Stimulated activated CD4-positive, alpha-beta T cell treated with anti-CD3 and anti-CD28 coated beads, Interleukin-4, amount 100 ng/mL, for 24 hours (primary cell): Measurements from ENCODE around the gene CGREF1.
A peak's percentile ranks its signal among the peaks of the same experiment; 100 is the strongest.

Source experiments
- DNase-seq: peaks from one replicate; pipeline ENCODE4 v3.0.0-alpha.2; 2020

CGREF1 gene

DNA sequence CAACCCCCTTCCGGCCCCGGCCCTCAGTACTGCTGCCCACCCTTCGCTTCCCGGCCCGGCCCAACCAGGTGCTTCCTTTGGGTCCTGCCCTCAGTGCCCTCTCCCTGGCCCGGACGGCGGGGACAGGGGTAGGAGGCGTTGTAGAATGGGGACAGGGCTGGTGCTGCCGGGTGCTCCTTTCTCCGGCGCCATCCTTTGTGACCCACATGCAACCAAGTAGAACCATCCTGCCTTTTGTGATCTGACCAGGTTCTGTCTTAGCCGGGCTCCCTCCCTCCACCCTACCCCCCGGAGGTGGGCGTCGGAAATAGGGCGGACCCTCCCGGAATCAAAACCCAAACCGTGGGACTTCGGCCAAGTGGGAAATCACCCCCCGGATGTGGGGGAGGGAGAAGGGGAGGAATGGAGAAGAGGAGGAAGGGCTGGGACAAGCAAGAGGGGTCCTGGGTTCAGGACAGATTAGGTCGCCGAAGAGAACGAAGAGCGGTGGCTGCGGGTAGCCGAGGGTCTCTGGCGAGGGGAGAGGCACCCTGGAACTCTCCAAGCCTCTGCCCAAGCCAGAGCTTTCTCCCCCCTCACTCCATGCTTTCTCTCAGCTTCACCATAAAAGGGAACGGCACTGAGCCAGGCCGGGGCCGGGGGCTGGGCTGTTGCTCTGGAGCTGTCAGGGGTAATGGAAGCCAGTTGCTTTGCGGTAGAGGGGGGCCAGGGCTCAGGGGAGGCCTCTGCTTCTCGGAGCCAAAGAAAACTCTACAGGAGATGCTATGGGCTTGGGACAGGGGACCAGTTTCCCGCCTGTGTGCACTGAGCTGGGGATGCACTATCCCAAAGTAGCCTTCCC is 46.7 kb downstream of the CGREF1 start:
- DNase-seq = peak; percentile 36

DNA sequence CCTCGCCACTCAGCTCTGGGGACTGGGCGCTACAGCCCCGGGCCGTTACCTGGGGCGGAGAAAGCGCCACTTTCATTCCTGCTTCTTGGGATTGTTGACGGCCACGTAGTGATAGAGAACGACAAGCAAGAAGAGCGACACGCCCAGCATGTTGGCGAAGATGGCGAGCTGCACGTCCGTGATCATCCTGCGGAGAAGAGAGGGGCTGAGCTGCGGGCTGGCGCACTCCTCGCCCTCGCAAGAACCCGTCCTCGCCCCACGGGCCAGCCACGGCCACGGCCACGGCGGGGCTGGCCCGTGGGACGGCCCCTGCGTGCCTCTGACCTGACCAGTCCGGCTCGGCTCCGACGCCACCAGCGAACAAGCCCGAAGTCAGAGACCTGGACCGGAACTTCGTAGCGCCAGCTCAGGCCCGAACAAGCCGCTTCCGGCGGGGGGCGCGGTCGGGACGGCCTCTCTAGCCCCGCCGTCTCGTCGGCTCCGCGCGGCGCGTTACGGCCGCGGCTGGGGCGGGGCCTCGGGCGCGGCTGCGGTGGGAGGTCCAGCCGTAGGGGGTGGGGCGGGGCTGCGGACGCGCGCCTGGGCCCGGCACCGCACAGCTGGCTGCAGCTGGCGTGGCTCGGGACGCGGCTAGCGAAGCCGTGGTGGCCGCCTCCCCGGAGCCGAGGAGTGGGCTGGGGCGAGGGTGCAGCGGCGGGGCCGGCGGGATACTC is 47.5 kb downstream of the CGREF1 start, which contains the start of gene OST4:
TSS of gene OST4 (minus strand) at position 378 of the 713 bp plus-strand sequence.
- DNase-seq = peak; percentile 90

DNA sequence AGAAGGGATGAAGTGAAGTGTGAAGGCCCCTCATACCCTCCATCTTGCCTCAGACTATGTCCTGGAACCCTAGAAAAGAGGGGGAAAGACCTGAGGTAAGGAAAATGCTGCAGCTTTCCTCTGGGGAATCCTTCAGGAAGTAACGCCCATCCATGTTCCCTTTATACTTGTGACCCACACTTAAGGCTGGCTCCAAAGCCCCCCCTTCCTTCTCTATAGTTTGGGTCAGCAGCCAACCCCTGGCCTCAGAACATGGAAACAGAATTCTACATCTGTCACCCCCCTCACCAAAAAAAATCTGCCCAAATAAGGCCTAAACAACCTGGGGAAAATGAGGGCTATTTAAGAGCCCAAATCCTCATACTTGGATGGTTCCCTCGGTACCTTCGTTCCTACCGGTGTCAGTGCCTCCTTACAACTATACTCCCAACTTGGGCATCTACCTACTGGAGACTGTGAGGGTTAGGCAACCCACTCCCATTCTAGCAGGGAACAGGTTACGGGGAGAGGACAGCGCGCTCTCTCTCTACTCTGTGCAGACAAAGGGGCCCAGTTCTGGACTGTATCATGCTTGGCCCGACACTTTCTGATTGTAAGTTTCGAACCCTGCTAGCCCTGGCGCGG is 48.2 kb downstream of the CGREF1 start:
- DNase-seq = no peak

DNA sequence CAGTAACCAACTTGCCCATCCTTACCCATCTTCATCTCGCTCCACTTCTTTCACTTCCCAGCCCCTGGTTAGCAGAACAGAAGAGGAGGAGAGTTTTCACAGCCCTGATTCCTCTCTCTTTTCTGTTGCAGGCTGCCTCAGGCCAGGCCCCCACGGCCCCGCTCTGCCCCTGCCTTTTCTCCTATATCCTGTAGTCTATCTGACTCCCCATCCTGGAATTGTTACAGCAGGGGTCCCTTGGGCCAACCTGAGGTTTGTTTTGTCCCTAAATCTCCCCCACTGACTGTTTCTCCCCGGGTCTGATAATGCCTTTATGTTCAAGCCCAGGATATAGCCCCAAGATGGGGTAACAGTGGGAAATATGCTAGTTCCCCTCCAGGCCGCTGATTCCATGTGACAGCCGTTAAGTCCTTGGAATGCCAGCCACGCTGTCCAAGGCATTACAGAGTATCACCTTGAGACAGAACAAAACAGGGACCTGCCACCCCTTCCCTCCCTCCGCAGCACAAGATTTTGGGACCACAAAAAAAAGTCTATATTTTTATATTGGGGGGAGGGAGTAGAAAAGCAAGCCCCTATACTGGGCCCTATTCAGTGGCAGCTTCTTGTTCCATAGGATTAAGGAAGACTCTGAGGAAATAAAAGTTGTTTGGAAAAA is 48.8 kb downstream of the CGREF1 start:
- no peak for DNase-seq

DNA sequence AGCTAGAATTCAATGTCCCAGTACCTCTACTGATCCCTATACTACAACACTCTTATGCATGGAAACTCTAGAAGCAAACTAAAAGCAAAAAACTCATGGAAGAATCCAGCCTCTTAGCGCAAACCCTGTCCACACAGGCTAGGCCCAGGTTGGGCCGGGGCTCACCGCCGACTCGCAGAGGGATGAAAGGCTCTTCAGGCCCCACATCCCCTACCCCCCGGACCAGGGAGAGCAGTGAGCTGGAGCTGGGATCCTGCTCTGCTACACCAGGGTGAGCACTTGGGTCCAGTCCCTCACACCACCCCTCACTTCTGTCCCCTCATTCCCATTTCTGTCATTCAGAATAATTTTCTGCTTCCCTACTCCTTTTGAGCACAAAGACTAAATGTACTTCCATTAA is 49.5 kb downstream of the CGREF1 start:
- DNase-seq = no peak

DNA sequence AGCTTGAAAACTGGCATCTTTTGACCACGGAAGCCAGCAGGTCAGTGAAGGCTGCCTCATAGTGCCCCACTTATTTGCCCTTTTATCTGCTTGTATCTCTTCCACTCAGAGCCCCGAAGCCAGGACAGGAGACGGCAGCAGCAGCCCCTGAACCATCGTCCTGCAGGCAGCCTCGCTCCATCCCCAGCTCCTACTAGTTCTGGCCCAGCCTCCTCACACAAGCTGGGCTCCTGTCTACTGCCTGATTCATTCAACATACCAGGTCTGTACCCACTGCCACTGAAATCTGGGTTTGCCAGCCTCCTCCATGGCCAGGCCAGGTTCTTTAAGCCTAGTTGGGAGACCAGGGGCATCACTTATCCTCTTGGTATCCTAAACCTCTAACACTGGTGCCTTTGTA is 51.5 kb downstream of the CGREF1 start:
- no peak for DNase-seq

DNA sequence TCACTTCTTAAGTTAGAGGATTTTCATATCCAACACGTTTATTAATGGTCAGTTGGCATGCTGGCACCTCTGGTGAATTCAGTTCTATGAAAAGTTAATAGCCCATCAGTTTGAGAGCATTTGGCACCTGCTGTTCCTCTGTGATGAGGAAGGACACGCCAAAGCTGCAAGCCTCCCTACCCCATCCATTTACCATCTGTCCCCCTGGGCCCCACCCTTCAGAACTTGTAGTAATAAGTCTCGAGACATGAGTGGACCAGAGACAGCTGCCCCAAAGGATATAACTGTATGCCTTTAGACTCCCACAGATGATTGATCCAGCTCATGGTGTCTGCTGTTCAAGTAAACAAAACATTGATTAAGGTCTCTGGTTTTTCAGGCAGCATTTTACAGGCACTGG is 53.8 kb downstream of the CGREF1 start:
- DNase-seq = no peak

DNA sequence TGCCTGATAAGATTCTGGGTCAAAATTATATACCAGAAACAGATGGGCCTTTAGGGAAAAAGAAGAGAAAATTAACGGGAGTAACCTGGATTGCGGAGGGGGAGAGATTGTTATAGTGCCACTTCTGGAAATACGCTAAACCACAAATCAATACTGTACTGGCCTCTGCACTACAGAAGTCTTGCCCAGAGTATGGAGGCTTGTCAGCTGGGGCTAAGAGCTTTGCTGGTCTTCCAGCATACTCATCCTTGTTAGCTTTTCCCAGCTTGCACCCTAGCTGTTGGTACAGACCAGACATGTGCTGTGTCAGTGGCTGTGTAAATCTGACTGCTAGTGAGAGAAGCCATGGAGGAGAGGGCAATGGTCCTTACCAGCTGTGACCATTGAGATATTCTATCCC is 58.6 kb downstream of the CGREF1 start:
- no peak for DNase-seq

DNA sequence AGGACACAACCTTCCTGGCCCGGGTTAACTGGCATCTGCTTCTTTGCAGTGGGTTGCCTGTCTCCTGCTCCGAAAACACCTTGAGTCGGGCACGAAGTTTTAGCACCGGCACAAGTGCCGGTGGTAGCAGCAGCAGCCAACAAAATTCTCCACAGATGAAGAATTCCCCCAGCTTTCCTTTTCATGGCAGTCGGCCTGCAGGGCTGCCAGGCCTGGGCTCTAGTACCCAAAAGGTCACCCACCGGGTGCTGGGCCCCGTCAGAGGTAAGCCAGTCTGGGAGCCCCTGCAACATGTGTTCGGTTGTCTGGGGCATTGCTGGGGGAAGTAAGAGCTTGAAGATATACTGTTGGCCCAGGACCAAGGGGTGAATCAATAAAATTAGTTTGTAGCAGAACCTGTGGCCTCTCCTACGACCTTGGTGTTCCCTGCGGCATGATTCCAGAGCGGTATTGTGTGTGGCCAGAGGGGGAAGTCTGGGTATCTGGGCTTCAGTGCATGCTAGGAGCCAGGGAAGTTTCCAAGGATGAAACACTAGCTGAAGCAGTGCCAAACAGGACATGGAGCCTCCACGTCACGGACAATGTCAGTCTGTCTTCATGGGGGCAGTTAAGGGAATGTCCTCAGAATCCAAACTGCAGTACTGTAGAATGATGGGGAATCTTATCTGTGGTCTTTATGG is 59.6 kb downstream of the CGREF1 start:
- no peak for DNase-seq

DNA sequence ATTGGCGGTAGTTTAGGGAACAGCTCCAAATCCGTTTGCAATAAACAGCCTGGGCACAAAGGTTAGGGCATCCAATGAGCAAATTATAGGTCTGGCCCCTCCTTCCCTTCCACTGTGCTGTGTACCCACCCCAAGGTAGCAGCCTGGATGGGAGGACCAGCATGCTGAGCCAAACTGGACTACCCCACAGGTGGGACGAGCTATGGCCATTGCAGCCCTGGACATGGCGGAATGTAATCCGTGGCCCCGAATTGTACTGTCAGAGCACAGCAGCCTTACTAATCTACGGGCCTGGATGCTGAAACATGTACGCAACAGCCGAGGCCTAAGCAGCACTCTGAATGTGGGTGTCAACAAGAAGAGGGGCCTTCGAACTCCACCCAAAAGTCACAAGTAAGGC is 60.7 kb downstream of the CGREF1 start:
- no peak for DNase-seq

DNA sequence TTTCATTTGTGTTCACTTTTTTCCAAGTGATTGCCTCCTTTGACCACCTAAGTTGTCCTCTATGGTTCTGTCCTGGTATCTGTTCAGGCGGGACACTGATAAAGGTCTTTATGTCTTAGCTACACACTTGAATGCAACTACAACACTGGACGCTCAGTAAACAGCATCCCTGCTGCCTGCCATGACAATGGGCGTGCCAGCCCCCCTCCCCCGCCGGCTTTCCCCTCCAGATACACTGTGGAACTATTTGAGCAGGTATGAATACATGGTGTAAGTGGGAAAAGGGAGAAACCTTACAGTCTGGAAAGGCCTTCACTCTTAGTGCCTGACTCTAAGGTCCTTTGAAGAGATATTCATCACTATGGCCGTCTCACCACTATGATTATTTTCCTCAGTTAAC is 61.7 kb downstream of the CGREF1 start:
- no peak for DNase-seq

DNA sequence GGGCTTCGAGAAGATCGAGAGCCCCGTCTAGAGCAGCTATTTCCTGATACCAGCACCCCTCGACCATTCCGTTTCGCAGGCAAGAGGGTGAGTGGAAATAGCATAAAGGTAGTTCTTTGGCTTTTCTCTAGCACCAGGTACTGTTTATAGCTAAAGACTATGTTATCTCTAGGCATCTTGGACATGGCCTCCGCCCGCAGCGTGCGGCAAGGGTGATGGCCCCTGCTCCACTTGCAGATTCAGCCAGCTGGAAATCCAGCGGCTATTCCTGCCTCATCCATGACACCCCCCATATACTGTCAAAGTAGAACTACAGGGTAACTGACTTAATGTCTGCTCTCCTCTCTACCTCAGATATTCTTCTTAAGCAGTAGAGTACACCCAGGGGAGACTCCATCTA is 64.2 kb downstream of the CGREF1 start:
- no peak for DNase-seq

DNA sequence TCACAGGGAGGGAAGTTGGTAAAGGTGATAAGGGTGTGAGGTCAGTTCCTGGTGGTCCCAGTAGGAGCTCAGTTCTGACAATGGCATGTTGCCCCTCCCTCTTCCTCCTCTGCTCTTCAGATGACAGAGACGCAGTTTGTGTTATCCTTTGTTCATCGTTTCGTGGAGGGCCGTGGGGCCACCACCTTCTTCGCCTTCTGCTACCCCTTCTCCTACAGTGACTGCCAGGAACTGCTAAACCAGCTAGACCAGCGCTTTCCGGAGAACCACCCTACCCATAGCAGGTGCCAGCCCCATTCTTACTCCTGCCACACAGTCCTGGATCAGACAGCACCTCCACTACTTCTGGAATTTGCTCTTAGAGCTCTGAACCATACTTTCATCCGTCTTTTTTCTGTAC is 65.2 kb downstream of the CGREF1 start:
- no peak for DNase-seq

DNA sequence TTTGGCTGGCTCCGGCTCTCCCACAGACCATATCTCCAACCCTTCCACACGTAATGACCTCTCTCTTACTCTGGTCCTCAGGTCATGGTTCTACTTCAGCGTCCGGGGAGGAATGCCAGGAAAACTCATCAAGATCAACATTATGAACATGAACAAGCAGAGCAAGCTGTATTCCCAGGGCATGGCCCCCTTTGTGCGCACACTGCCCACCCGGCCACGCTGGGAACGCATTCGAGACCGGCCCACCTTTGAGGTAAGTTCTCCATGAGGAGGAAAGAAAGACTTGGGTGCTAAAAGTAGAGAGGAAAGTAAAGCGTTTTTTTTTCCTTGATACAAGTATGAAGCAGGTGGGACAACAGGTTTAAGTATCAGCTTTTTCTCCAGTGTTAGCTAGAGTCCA is 65.6 kb downstream of the CGREF1 start:
- DNase-seq = no peak

DNA sequence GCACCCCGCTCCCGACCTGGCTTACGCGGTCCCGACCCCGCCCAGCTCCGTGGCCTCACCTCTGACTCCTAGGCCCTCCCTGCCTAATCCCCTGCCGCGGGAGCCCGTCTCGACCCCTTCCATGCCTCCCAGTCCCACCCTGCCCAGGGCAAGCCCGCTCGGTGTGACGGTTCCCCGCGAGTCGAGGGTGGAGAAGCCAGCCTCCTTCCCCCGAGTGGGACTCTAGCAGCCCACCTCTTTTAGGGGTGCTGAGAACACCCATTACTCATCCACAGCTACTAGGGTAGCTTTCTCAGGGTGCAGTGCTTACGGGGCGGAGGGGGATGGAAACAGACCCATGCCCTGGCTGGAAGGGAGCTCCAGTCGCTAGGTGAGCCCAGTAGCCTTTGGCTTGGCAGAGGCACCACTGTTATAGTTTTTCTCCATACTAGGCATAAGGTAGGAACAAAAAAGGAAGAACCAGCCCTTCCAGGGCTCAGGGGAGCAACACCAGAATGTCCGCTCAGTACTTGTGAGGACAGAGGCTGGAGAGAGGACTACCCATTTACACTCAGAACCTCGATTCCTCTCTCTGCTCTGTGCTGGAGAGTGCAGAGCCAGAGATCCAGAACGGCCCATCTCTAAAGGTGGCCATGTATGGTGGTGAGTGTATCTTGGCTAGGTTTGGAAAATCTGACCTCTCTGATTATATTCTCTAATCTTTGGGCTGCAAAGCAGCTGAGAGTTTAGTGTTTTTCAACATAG is 66.9 kb downstream of the CGREF1 start:
- DNase-seq = no peak

DNA sequence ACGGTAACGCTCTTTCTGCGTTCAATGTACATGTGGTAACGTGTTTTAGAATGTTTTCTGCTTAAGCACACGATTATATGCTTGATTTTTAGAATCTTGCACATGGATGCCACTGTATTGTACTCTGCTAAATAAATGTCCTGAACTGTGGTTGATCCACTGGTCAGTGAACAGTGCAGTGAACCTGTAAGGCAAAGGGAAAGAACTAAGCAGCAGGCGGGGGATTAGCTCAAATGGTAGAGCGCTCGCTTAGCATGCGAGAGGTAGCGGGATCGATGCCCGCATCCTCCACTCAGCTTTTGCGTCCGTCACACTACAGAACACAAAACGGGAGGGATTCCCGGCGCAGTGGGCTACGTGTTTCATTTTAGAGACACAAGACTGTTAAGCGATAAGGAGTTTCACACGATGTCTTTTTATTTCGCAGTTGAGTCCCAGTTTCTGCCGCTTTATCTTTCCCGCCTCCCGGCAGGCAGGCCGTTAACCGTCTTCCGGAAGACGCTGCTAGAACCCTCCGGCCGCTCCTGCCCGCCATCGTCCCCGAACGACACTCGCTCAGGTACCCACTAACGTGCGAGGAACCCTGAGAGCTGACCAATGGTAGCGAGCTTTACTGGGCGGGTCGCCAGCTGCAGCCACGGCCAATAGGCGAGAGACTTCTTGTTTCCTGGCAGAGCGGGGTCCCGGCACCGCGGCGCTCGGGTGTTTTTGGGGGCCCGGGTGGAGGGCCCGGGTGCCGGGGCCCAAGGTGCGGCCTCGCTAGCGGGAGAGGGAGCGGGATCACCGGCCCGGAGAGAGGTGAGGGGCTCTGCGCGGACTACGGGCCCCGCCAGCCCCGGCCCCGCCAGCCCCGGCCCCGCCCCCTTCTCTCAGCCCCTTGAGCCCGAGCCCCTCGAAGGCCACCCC is 67.7 kb downstream of the CGREF1 start, which contains the start of gene AGBL5:
TSS of gene AGBL5 (plus strand) at position 673 of the 906 bp plus-strand sequence. CDS start 1,291 bp downstream, outside the sequence.
- peak; percentile 96 for DNase-seq
